MM.1S (cell line): ENCODE data around the gene FBXL5.
A peak's percentile ranks its signal among the peaks of the same experiment; 100 is the strongest.

Experiments
- DNase-seq: peaks from one replicate; pipeline ENCODE4 v3.0.0-alpha.2; 2015
- H2AFZ ChIP-seq: fragments of 300-600 bp; sonication (generic); 2 replicates; pipeline ENCODE4 v1.6.0; 2016; ENCODE audit warnings: antibody characterized with exemption, low read length
- H3F3A ChIP-seq: fragments of 300-600 bp; sonication (generic); 2 replicates; pipeline ENCODE4 v1.6.1; 2016; ENCODE audit warnings: mild to moderate bottlenecking, antibody characterized with exemption, low read length, moderate library complexity, mixed read lengths; ENCODE audit not compliant: insufficient read depth
- H3K27ac ChIP-seq: fragments of 300-600 bp; sonication (generic); 2 replicates; pipeline ENCODE4 v1.5.1; 2016; ENCODE audit warnings: mild to moderate bottlenecking, low read length
- H3K27me3 ChIP-seq: fragments of 300-600 bp; sonication (generic); replicated peaks from 2 replicates; pipeline ENCODE4 v1.6.0; 2016; ENCODE audit warnings: low read length; ENCODE audit not compliant: insufficient read depth
- H3K36me3 ChIP-seq: fragments of 300-600 bp; sonication (generic); replicated peaks from 2 replicates; pipeline ENCODE4 v1.6.1; 2016; ENCODE audit warnings: mild to moderate bottlenecking, low read length, mixed read lengths; ENCODE audit not compliant: insufficient read depth
- H3K4me1 ChIP-seq: fragments of 300-600 bp; sonication (generic); 2 replicates; pipeline ENCODE4 v1.6.1; 2016; ENCODE audit warnings: low read length, mixed read lengths
- H3K4me2 ChIP-seq: fragments of 300-600 bp; sonication (generic); 2 replicates; pipeline ENCODE4 v1.6.0; 2016; ENCODE audit warnings: low read depth, low read length
- H3K4me3 ChIP-seq: fragments of 300-600 bp; sonication (generic); 2 replicates; pipeline ENCODE4 v1.5.1; 2016; ENCODE audit warnings: low read length, mixed read lengths
- H3K79me2 ChIP-seq: fragments of 300-600 bp; sonication (generic); 2 replicates; pipeline ENCODE4 v1.6.1; 2016; ENCODE audit warnings: mixed run types, low read length, mixed read lengths
- H3K9ac ChIP-seq: fragments of 300-600 bp; sonication (generic); 2 replicates; pipeline ENCODE4 v1.6.1; 2016; ENCODE audit warnings: low read length, mixed read lengths
- H3K9me2 ChIP-seq: fragments of 300-600 bp; sonication (generic); replicated peaks from 2 replicates; pipeline ENCODE4 v1.6.1; 2016; ENCODE audit warnings: mild to moderate bottlenecking, low read length, mixed read lengths; ENCODE audit not compliant: insufficient read depth
- H3K9me3 ChIP-seq: fragments of 300-600 bp; sonication (generic); replicated peaks from 2 replicates; pipeline ENCODE4 v1.6.1; 2016; ENCODE audit warnings: mild to moderate bottlenecking, low read length, mixed read lengths; ENCODE audit not compliant: insufficient read depth
- H4K20me1 ChIP-seq: fragments of 300-600 bp; sonication (generic); 2 replicates; pipeline ENCODE4 v1.6.1; 2016; ENCODE audit warnings: mild to moderate bottlenecking, low read length, moderate library complexity, mixed read lengths; ENCODE audit not compliant: insufficient read depth
- EZH2 ChIP-seq: fragments of 300-600 bp; sonication (generic); optimal IDR thresholded peaks from 2 replicates; pipeline ENCODE3; 2017; ENCODE audit warnings: low read depth, mild to moderate bottlenecking, antibody characterized with exemption, low read length, mixed read lengths
- EZH2phosphoT487 ChIP-seq: fragments of 300-600 bp; sonication (generic); IDR thresholded peaks from 2 replicates; pipeline ENCODE4 v1.6.1; 2018; ENCODE audit warnings: antibody characterized with exemption, low read length
- TF ChIP-seq, protein P1 (sequence below): fragments of 300-600 bp; sonication (generic); IDR thresholded peaks from 2 replicates; pipeline ENCODE4 v1.5.1; 2016; ENCODE audit warnings: antibody characterized with exemption, low read length, mixed read lengths

Gene FBXL5, protein sequence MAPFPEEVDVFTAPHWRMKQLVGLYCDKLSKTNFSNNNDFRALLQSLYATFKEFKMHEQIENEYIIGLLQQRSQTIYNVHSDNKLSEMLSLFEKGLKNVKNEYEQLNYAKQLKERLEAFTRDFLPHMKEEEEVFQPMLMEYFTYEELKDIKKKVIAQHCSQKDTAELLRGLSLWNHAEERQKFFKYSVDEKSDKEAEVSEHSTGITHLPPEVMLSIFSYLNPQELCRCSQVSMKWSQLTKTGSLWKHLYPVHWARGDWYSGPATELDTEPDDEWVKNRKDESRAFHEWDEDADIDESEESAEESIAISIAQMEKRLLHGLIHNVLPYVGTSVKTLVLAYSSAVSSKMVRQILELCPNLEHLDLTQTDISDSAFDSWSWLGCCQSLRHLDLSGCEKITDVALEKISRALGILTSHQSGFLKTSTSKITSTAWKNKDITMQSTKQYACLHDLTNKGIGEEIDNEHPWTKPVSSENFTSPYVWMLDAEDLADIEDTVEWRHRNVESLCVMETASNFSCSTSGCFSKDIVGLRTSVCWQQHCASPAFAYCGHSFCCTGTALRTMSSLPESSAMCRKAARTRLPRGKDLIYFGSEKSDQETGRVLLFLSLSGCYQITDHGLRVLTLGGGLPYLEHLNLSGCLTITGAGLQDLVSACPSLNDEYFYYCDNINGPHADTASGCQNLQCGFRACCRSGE

DNA sequence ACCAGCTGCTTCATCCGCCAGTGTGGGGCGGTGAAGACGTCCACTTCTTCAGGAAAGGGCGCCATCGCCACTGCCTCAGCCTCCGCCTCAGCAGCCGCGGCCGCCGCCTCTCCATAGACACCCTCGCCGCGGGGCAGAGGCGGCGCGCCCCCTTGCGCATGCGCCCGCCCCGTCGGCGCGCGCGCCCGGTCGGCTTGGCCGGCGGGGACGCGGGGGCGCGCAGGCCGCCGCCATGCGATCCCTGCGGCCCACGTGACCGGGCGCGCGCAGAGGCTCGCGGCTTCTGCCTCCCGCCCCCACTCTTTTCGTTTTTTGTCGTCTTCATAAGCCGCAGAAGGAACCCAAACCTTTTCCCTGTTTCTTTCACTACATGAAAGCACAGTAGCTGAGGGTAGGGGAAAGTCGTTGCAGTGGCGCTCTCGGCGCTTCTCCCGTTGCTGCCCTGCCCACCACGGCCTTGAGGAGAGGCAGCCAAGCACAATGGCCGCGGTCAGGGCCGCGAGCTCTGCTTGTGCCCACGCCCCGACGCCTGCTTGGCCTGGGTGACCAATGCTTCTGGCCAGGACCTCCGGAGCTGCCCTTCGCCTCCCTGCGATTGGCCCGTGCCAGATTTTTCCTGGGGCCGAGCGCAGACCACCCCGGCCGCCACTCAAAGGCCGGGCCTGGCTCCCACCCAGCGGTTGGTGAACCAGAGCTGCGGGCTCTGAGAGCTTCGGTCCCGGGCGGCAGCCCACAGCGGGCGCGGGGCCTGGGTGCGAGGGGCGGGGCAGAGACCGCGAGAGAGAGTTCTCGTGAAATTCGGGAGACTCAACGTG is at the start of gene FBXL5:
Gene FBXL5 (minus strand): TSS at position 135 of the 815 bp plus-strand sequence. CDS start 70 bp downstream, at position 65.
- no peaks in the 10 kb centered on the region for H4K20me1 ChIP-seq
- H2AFZ ChIP-seq: peak within 1 kb of the TSS; percentile 95
- H3K4me2 ChIP-seq: peak within 1 kb of the TSS; percentile 98
- peaks cover 32% of the 10 kb centered on the region for H3F3A ChIP-seq
- H3K9me3 ChIP-seq: no peaks in the 10 kb centered on the region
- no peaks in the 10 kb centered on the region for H3K36me3 ChIP-seq
- H3K4me1 ChIP-seq: peaks cover 31% of the 10 kb centered on the region
- peak within 1 kb of the TSS; percentile 94 for H3K27ac ChIP-seq
- peaks cover 43% of the 10 kb centered on the region for H3K79me2 ChIP-seq
- peak within 1 kb of the TSS; percentile 86 for H3K4me3 ChIP-seq
- H3K9ac ChIP-seq: peak within 1 kb of the TSS; percentile 82
- H3K9me2 ChIP-seq: no peaks in the 10 kb centered on the region
- TF ChIP-seq, protein P1, sequence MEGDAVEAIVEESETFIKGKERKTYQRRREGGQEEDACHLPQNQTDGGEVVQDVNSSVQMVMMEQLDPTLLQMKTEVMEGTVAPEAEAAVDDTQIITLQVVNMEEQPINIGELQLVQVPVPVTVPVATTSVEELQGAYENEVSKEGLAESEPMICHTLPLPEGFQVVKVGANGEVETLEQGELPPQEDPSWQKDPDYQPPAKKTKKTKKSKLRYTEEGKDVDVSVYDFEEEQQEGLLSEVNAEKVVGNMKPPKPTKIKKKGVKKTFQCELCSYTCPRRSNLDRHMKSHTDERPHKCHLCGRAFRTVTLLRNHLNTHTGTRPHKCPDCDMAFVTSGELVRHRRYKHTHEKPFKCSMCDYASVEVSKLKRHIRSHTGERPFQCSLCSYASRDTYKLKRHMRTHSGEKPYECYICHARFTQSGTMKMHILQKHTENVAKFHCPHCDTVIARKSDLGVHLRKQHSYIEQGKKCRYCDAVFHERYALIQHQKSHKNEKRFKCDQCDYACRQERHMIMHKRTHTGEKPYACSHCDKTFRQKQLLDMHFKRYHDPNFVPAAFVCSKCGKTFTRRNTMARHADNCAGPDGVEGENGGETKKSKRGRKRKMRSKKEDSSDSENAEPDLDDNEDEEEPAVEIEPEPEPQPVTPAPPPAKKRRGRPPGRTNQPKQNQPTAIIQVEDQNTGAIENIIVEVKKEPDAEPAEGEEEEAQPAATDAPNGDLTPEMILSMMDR: no peak
- TF ChIP-seq EZH2phosphoT487: no peak
- TF ChIP-seq EZH2: no peak
- no peaks in the 10 kb centered on the region for H3K27me3 ChIP-seq
- DNase-seq: peak; percentile 90

DNA sequence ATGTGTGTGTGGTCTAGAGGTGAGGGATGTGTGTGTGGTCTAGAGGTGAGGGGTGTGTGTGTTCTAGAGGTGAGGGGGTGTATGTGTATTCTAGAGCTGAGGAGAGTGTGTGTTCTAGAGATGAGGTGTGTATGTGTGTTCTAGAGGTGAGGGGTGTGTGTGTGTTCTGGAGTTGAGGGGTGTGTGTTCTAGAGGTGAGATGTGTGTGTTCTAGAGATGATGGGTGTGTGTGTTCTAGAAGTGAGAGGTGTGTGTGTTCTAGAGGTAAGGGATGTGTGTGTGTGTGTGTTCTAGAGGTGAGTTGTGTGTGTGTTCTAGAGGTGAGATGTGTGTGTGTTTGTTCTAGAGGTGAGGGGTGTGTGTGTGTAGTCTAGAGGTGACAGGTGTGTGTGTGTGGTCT is 49.0 kb upstream of the FBXL5 start:
- Histone ChIP-seq H3K79me2 (no peaks in the 10 kb centered on the region), H3K4me1 (no peaks in the 10 kb centered on the region), H3K4me3 (no peak overlapping the region), H3K9ac (no peak overlapping the region), H3K36me3 (no peaks in the 10 kb centered on the region), H3F3A (no peaks in the 10 kb centered on the region), H3K9me2 (no peaks in the 10 kb centered on the region), H2AFZ (no peak overlapping the region), H3K4me2 (no peak overlapping the region), H3K27me3 (no peaks in the 10 kb centered on the region), H3K27ac (no peak overlapping the region), H4K20me1 (no peaks in the 10 kb centered on the region), H3K9me3 (no peaks in the 10 kb centered on the region)
- TF ChIP-seq EZH2 (no peak), EZH2phosphoT487 (no peak)
- TF ChIP-seq, protein P1: no peak
- no peak for DNase-seq

DNA sequence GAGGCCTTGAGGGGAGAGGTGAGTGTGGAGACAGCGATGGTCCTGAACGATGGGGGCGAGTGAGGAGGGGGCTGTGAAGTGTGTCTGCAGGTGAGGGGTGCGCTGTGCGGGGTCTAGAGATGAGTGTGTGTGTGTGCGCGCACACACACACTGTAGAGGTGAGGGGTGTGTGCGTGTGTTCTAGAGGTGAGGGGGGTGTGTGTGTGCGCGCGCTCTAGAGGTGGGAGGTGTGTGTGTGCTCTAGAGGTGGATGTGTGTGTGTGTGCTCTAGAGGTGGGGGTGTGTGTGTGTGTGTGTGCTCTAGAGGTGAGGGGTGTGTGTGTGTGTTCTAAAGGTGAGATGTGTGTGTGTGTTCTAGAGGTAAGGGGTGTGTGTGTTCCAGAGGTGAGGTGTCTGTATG is 48.3 kb upstream of the FBXL5 start:
- no peak overlapping the region for H3K4me2 ChIP-seq
- no peak overlapping the region for H2AFZ ChIP-seq
- no peak overlapping the region for H3K4me3 ChIP-seq

More for the DNA sequence above, 48.3 kb upstream of the FBXL5 start:
- Histone ChIP-seq H3K4me1 (no peaks in the 10 kb centered on the region), H3K79me2 (no peaks in the 10 kb centered on the region), H4K20me1 (no peaks in the 10 kb centered on the region), H3K27me3 (no peaks in the 10 kb centered on the region), H3F3A (no peaks in the 10 kb centered on the region), H3K27ac (no peak overlapping the region), H3K36me3 (no peaks in the 10 kb centered on the region), H3K9me2 (no peaks in the 10 kb centered on the region), H3K9ac (no peak overlapping the region), H3K9me3 (no peaks in the 10 kb centered on the region)
- no peak for DNase-seq
- TF ChIP-seq EZH2 (no peak), EZH2phosphoT487 (no peak)
- TF ChIP-seq, protein P1: no peak
